ENCODE results near the gene PTPN20.

- no peak for TF ChIP-seq CTCF (IDR thresholded peaks at IDR 0.05)
- TF ChIP-seq POLR2A (IDR thresholded peaks at IDR 0.05), result no peak
Observed at GRCh38 chr10:47009215-47009838, 98.1 kb downstream of the PTPN20 start.
